Choroid plexus epithelial cell (primary cell): ENCODE data around the gene GSTM5.

Experiments
- DNase-seq: peaks from one replicate; pipeline ENCODE4 v3.0.0-alpha.2; 2010; ENCODE audit warnings: low read depth
- H3K4me3 ChIP-seq: 2 replicates; pipeline ENCODE4 v1.5.1; 2011; ENCODE audit warnings: low read depth, mild to moderate bottlenecking, control low read depth, low read length, moderate library complexity
- CTCF ChIP-seq: conservative IDR thresholded peaks from 2 replicates; pipeline ENCODE4 v1.5.1; 2011; ENCODE audit warnings: low read depth, mild to moderate bottlenecking, control low read depth, inconsistent platforms, low read length, moderate library complexity

GSTM5 gene

GRCh38 chr1:109757936-109758786 lies 46.1 kb downstream of the GSTM5 start:
- TF ChIP-seq CTCF: no peak
- no peak for DNase-seq
- H3K4me3 ChIP-seq: no peak overlapping the region

- DNase-seq: no peak
- no peak overlapping the region for H3K4me3 ChIP-seq
- no peak for TF ChIP-seq CTCF
Observed at GRCh38 chr1:109759513-109760334, 47.7 kb downstream of the GSTM5 start.

- H3K4me3 ChIP-seq: no peak overlapping the region
- DNase-seq: no peak
- no peak for TF ChIP-seq CTCF
Observed at GRCh38 chr1:109760581-109761226, 48.7 kb downstream of the GSTM5 start.

GRCh38 chr1:109761227-109762038 lies 49.4 kb downstream of the GSTM5 start:
- DNase-seq: no peak
- TF ChIP-seq CTCF: no peak
- no peak overlapping the region for H3K4me3 ChIP-seq

GRCh38 chr1:109762039-109762585 lies 50.1 kb downstream of the GSTM5 start:
- DNase-seq: no peak
- H3K4me3 ChIP-seq: no peak overlapping the region
- TF ChIP-seq CTCF: no peak
